CD14-positive monocyte (primary cell): ENCODE measurements around the gene C5orf15. TPM values are rescaled to one million over a fixed set of nuclear protein-coding genes. Genes with fewer than 3 reads are reported as not detected.

Source experiments
- DNase-seq, 3 donors: peaks; one replicate each; pipeline ENCODE4 v3.0.0-alpha.2; 2011 to 2022
- H2AFZ ChIP-seq: 2 replicates; pipeline ENCODE4 v1.6.0; 2012; ENCODE audit warnings: mild to moderate bottlenecking, low read depth, low read length, inconsistent platforms; ENCODE audit not compliant: insufficient read depth, poor library complexity, severe bottlenecking
- H3K27ac ChIP-seq, 2 donors: 1 replicate in 1 of 2; 2 replicates in 1 of 2; pipeline ENCODE4 v1.5.1; 2012 to 2013; ENCODE audit warnings: low read length in 2 of 2, control low read depth in 1 of 2, inconsistent platforms in 1 of 2, low read depth in 1 of 2, mild to moderate bottlenecking in 1 of 2
- H3K27me3 ChIP-seq, 2 donors: one replicate each; pipeline versions ENCODE4 v1.6.0 to v1.6.1; 2011 to 2013; ENCODE audit warnings: low read length in 2 of 2; ENCODE audit not compliant: control insufficient read depth in 2 of 2, insufficient read depth in 2 of 2
- H3K36me3 ChIP-seq, 2 donors: replicated peaks in 1 of 2; 1 replicate in 1 of 2; 2 replicates in 1 of 2; pipeline versions ENCODE4 v1.5.1 to v1.6.1; 2012 to 2013; ENCODE audit warnings: low read length in 2 of 2, control low read depth in 1 of 2, inconsistent platforms in 1 of 2, mild to moderate bottlenecking in 1 of 2; ENCODE audit not compliant: insufficient read depth in 2 of 2, control insufficient read depth in 1 of 2
- H3K4me1 ChIP-seq, 2 donors: 1 replicate in 1 of 2; 2 replicates in 1 of 2; pipeline versions ENCODE4 v1.5.1 to v1.6.1; 2012 to 2013; ENCODE audit warnings: low read length in 2 of 2, control low read depth in 1 of 2, inconsistent platforms in 1 of 2, mild to moderate bottlenecking in 1 of 2, moderate library complexity in 1 of 2; ENCODE audit not compliant: insufficient read depth in 2 of 2, control insufficient read depth in 1 of 2
- H3K4me2 ChIP-seq: replicated peaks from 2 replicates; pipeline ENCODE3; 2012; ENCODE audit warnings: low read length, moderate library complexity, mild to moderate bottlenecking; ENCODE audit not compliant: poor library complexity, severe bottlenecking; ENCODE audit errors: extremely low read depth
- H3K4me3 ChIP-seq, 3 experiments: fragments of 200-600 bp in 1 of 3; sonication (generic) in 1 of 3; replicated peaks in 1 of 3; 1 replicate in 2 of 3; 2 replicates in 1 of 3; pipeline ENCODE4 v1.5.1; 2011 to 2013; ENCODE audit warnings: low read length in 3 of 3, mild to moderate bottlenecking in 3 of 3, control low read depth in 2 of 3, low read depth in 2 of 3, inconsistent platforms in 1 of 3, moderate library complexity in 1 of 3
- H3K79me2 ChIP-seq: 2 replicates; pipeline ENCODE4 v1.6.0; 2012; ENCODE audit warnings: mild to moderate bottlenecking, control low read depth, inconsistent platforms, low read length, moderate library complexity; ENCODE audit not compliant: insufficient read depth
- H3K9ac ChIP-seq: 2 replicates; pipeline ENCODE4 v1.6.0; 2017; ENCODE audit warnings: low read length, mild to moderate bottlenecking; ENCODE audit not compliant: insufficient read depth, poor library complexity, severe bottlenecking
- H3K9me3 ChIP-seq, 2 donors: replicated peaks in 1 of 2; 1 replicate in 1 of 2; 2 replicates in 1 of 2; pipeline versions ENCODE4 v1.5.1 to v1.6.1; 2012 to 2013; ENCODE audit warnings: low read length in 2 of 2, control low read depth in 1 of 2; ENCODE audit not compliant: control insufficient read depth in 1 of 2, insufficient read depth in 1 of 2
- H4K20me1 ChIP-seq: 2 replicates; pipeline ENCODE4 v1.6.0; 2012; ENCODE audit warnings: mild to moderate bottlenecking, low read length, control low read depth, moderate library complexity; ENCODE audit not compliant: insufficient read depth
- H3K27ac Mint-ChIP-seq, 7 donors: one replicate each; pipeline ENCODE4 v1.8.0; 2020; ENCODE audit warnings: mild to moderate bottlenecking in 7 of 7, mixed read lengths in 7 of 7, moderate library complexity in 6 of 7, inconsistent platforms in 2 of 7
- H3K27me3 Mint-ChIP-seq, 3 donors: one replicate each; pipeline ENCODE4 v1.8.0; 2021 to 2022; ENCODE audit warnings: low read depth in 3 of 3, mild to moderate bottlenecking in 3 of 3, mixed read lengths in 3 of 3, moderate library complexity in 3 of 3, inconsistent platforms in 1 of 3
- H3K36me3 Mint-ChIP-seq, 2 donors: one replicate each; pipeline ENCODE4 v1.8.0; 2020; ENCODE audit warnings: mixed read lengths in 2 of 2, inconsistent platforms in 1 of 2, mild to moderate bottlenecking in 1 of 2
- H3K4me1 Mint-ChIP-seq: one replicate; pipeline ENCODE4 v1.8.0; 2020; ENCODE audit warnings: mild to moderate bottlenecking, mixed read lengths
- H3K4me3 Mint-ChIP-seq, 2 donors: one replicate each; pipeline ENCODE4 v1.8.0; 2020; ENCODE audit warnings: mild to moderate bottlenecking in 2 of 2, mixed read lengths in 2 of 2, moderate library complexity in 1 of 2
- H3K9me3 Mint-ChIP-seq, 7 donors: one replicate each; pipeline ENCODE4 v1.8.0; 2020 to 2022; ENCODE audit warnings: mixed read lengths in 7 of 7, mild to moderate bottlenecking in 6 of 7, moderate library complexity in 6 of 7, inconsistent platforms in 2 of 7
- WGBS: methylation state at CpG from one replicate; pipeline ENCODE4 v1.1.5; 2013; ENCODE audit warnings: missing lambda C conversion rate; ENCODE audit not compliant: insufficient coverage; 5-methylcytosine and 5-hydroxymethylcytosine counted together
- intact Hi-C, 2 donors: fragments of 100-400 bp; cut with micrococcal nuclease; formaldehyde crosslinking; loops; one replicate each; pipeline versions ENCODE4 v1.15.0 to v1.15.1; 2023
- polyA plus RNA-seq, 3 donors: library from polyadenylated mRNA; depleted of rRNA in 1 of 3; unstranded in 2 of 3; stranded (reverse) in 1 of 3; fragments of 300-500 nt in 2 of 3; fragments of >200 nt in 1 of 3; fragmentation: Illumina TruSeq in 2 of 3; gene quantifications; 1 replicate in 2 of 3; 2 replicates in 1 of 3; pipeline ENCODE4 v1.2.3, GENCODE V29; 2012 to 2021
- TF ChIP-seq, protein P1 (sequence below): fragments of 200-600 bp; IDR thresholded peaks from one replicate; pipeline ENCODE4 v1.8.0; 2022; ENCODE audit warnings: antibody characterized with exemption, mild to moderate bottlenecking

Gene C5orf15
- polyA plus RNA-seq, 3 donors = 38.0 to 59.2 (median 46.9) TPM

DNA sequence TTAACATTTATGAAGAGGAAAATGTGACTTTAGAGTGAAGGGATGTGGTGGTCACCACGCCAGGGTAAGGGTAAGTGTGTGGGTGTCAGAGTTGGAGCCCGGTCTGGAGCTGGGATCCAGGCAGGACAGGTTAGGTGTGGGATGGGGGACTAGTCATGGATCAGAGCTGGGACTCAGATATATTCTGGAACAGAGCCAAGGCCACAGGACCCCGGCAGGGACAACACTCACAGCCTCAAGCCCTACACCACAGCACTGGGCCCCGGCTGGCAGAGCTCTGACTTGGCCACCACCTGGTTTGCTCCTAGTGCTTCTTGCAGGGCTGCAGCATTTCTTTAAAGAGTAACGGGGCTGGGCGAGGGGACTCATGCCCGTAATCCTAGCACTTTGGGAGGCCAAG is 47.4 kb downstream of the C5orf15 start:
- H3K27me3 ChIP-seq = no peaks in the 10 kb centered on the region
- H3K4me1 ChIP-seq = no peaks in the 10 kb centered on the region
- intact Hi-C loops = no loop called here
- Mint-ChIP-seq H3K27me3 (peaks cover 4 to 15% (median 11%) of the 10 kb centered on the region in 3 donors), H3K4me3 (no peak overlapping the region), H3K27ac (peak overlapping the region in 1 of 7 donors; percentile 57), H3K9me3 (peaks cover 0 to 3% (median 0%) of the 10 kb centered on the region in 7 donors), H3K4me1 (no peaks in the 10 kb centered on the region), H3K36me3 (no peaks in the 10 kb centered on the region)
- no peaks in the 10 kb centered on the region for H3K79me2 ChIP-seq
- no peaks in the 10 kb centered on the region for H3K36me3 ChIP-seq
- H3K9me3 ChIP-seq = no peaks in the 10 kb centered on the region
- 80% methylated on average over 5 of the region's 7 CpGs for WGBS
- H3K4me3 ChIP-seq = no peak overlapping the region
- H3K9ac ChIP-seq = no peak overlapping the region
- no peak for DNase-seq
- H2AFZ ChIP-seq = no peak overlapping the region
- TF ChIP-seq, protein P1, sequence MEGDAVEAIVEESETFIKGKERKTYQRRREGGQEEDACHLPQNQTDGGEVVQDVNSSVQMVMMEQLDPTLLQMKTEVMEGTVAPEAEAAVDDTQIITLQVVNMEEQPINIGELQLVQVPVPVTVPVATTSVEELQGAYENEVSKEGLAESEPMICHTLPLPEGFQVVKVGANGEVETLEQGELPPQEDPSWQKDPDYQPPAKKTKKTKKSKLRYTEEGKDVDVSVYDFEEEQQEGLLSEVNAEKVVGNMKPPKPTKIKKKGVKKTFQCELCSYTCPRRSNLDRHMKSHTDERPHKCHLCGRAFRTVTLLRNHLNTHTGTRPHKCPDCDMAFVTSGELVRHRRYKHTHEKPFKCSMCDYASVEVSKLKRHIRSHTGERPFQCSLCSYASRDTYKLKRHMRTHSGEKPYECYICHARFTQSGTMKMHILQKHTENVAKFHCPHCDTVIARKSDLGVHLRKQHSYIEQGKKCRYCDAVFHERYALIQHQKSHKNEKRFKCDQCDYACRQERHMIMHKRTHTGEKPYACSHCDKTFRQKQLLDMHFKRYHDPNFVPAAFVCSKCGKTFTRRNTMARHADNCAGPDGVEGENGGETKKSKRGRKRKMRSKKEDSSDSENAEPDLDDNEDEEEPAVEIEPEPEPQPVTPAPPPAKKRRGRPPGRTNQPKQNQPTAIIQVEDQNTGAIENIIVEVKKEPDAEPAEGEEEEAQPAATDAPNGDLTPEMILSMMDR = no peak
- no peak overlapping the region for H3K27ac ChIP-seq
- H3K4me2 ChIP-seq = no peak overlapping the region
- H4K20me1 ChIP-seq = no peaks in the 10 kb centered on the region

DNA sequence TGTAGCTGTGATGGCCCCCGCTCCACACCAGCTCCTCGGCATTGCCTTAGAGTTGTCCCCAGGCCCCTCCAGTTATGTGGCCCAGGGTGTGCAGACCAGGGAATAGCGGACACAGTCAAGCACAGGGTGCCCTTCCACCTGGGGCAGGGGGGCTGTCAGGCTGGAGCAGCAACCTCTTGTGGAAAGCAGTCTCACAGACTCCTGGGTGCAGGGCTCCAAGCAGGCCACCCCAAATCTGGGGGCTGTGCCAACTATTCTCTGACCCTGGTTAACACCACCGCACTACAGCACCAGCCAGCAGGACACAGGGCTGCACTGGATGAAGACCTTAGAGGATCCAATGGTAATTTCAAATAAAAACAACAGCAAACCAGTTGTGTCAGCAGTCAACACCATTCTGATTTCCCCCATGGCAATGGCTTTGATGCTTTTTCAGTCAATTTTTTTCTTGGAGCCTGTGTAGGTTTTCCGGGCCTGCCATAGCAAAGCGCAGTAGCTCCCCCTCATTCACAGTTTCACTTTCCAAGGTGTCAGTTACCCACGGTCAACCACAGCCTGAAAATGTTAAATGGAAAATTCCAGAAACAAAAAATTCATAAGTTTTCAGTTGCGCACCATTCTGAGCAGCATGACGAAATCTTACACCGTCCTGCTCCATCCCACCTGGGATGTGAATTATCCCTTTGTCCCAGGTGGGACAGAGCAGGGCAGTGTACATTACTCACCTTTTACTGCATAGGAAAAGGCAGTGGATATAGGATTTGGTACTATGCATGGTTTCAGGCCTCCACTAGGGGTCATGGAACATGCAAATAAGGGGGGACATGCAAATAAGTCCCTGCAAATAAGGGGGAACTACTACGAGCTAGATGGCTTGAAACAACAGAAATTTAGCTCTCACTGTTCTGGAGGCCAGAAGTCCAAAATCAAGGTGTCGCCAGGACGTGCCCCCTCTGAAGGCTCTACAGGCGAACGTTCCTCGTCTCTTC is 49.0 kb downstream of the C5orf15 start:
- intact Hi-C loops = no loop called here
- H3K4me3 Mint-ChIP-seq = no peak overlapping the region
- H3K36me3 Mint-ChIP-seq = no peaks in the 10 kb centered on the region

More for the DNA sequence above, 49.0 kb downstream of the C5orf15 start:
- H3K9me3 ChIP-seq = no peaks in the 10 kb centered on the region
- H4K20me1 ChIP-seq = no peaks in the 10 kb centered on the region
- 84% methylated on average over 10 of the region's 16 CpGs for WGBS
- H3K27ac ChIP-seq = no peak overlapping the region
- H3K4me1 Mint-ChIP-seq = no peaks in the 10 kb centered on the region
- no peak overlapping the region for H3K9ac ChIP-seq
- no peak overlapping the region for H3K4me2 ChIP-seq
- TF ChIP-seq, protein P1 = no peak
- H3K27me3 ChIP-seq = no peaks in the 10 kb centered on the region
- no peaks in the 10 kb centered on the region for H3K4me1 ChIP-seq
- H3K27ac Mint-ChIP-seq = no peak overlapping the region
- DNase-seq = no peak
- peaks cover 2 to 10% (median 7%) of the 10 kb centered on the region in 3 donors for H3K27me3 Mint-ChIP-seq
- H3K79me2 ChIP-seq = no peaks in the 10 kb centered on the region
- no peaks in the 10 kb centered on the region for H3K36me3 ChIP-seq
- peaks cover 0 to 3% (median 0%) of the 10 kb centered on the region in 7 donors for H3K9me3 Mint-ChIP-seq
- H2AFZ ChIP-seq = no peak overlapping the region
- no peak overlapping the region for H3K4me3 ChIP-seq
